ENCODE data around the gene ING5.
"Not testable (repeated sequence)": the region's sequence is repeated elsewhere in the genome, so short reads cannot be mapped to it uniquely, and the experiment has no call there.

The ING5 gene

DNA sequence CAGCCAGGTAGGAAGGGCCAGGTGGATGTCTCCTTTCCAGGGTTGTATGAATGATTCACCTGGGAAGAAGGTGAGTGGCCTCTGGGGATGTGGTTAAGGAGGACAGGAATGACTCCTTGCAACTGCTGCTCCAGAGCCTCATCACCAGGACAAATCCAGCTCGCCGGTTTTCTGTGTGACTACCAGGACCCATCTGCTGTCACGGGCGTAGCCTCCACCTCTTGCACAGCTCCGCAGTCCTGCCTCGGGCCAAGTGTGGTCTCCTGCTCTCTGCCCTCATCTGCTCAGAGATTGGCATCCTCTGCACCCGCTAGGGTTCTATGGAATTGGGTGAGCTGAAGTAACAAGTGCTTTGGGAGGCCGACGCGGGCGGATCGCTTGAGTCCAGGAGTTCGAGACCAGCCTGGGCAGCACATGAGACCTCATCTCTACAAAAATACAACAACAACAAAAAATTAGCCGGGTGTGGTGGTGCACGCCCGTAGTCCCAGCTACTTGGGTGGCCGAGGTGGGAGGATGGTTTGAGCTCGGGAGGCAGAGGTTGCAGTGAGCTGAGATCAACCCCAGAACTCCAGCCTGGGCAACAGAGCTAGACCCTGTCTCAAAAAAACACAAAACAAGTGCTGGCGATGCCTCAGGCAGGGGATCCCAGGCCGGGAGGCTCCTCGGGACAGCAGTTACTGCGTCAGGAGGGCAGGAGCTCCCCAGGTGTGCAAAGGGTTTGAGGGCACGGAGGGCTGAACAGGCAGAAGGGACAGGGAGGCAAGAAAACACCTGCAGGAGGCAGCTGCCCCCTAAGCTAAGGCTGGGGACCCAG, 31.8 kb downstream of the ING5 start:
- Histone ChIP-seq H3K4me3 (ENCODE audit: low read length) (peak overlapping the region; percentile 95), H3K9me3 (replicated peaks; ENCODE audit: low read length) (no peaks in the 10 kb centered on the region), H3K4me2 (ENCODE audit: low read length) (peak overlapping the region; percentile 99), H3K9ac (ENCODE audit: low read depth, low read length) (peak overlapping the region; percentile 69), H3K4me1 (ENCODE audit: control insufficient read depth, insufficient read depth, low read length) (peaks cover 12% of the 10 kb centered on the region), H3K36me3 (ENCODE audit: insufficient read depth, low read length) (no peaks in the 10 kb centered on the region), H3K27me3 (ENCODE audit: control insufficient read depth, insufficient read depth, low read length) (no peaks in the 10 kb centered on the region)

GRCh38 chr2:241734208-241734466, 32.3 kb downstream of the ING5 start:
- no peaks in the 10 kb centered on the region for H3K36me3 ChIP-seq (ENCODE audit: insufficient read depth, low read length)
- peaks cover 8% of the 10 kb centered on the region for H3K4me1 ChIP-seq (ENCODE audit: control insufficient read depth, insufficient read depth, low read length)
- peak overlapping the region; percentile 99 for H3K4me2 ChIP-seq (ENCODE audit: low read length)
- no peaks in the 10 kb centered on the region for H3K9me3 ChIP-seq (replicated peaks; ENCODE audit: low read length)
- no peaks in the 10 kb centered on the region for H3K27me3 ChIP-seq (ENCODE audit: control insufficient read depth, insufficient read depth, low read length)
- H3K9ac ChIP-seq (ENCODE audit: low read depth, low read length), result peak overlapping the region; percentile 69
- H3K4me3 ChIP-seq (ENCODE audit: low read length), result peak overlapping the region; percentile 95

DNA sequence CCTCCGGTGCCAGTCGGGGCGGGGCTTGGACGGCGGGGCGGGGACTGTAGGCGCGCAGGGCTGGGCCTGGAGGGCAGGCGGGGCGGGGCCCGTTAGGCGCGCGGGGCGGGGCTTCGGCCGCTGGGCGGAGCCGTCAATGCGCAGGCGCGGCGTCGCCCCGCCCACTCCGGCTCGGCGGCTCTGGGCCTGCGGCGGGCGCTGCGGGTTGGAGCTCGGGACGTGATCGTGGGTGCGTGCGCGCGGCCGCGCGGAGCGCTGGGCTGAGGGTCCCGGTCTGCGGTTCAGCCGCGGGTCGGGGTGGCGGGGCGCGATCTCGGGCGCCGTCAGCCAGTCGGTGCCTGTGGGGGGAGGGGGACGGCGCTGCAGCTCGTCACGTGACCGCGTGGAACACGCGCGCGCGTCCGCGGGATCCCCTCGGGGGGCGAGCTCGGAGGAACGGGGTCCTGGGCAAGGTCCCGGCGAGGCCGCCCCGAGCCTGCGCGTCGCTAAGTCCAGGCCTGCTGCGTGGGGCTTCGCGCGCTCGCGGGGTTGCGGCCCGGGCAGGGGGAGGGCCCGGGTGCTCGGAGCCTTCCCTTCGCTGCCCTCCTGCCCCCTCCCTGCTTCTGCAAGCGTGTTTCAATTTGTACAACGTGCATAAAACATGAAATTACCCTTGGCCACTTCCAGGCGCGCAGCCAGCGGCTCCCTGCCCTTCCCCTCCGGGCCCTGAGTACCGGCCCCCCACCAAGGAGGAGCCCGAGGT, 32.8 kb downstream of the ING5 start, which contains the start of gene D2HGDH:
Gene D2HGDH, plus strand, starts transcription at position 164 of the 742 bp plus-strand sequence. CDS start 595 bp downstream, outside the sequence.
- H3K4me1 ChIP-seq (ENCODE audit: control insufficient read depth, insufficient read depth, low read length), result peaks cover 13% of the 10 kb centered on the region
- H3K27me3 ChIP-seq (ENCODE audit: control insufficient read depth, insufficient read depth, low read length), result no peaks in the 10 kb centered on the region
- H3K9me3 ChIP-seq (replicated peaks; ENCODE audit: low read length), result no peaks in the 10 kb centered on the region
- H3K4me3 ChIP-seq (ENCODE audit: low read length), result peak within 1 kb of the TSS; percentile 95
- H3K4me2 ChIP-seq (ENCODE audit: low read length), result peak within 1 kb of the TSS; percentile 99
- no peaks in the 10 kb centered on the region for H3K36me3 ChIP-seq (ENCODE audit: insufficient read depth, low read length)
- peak within 1 kb of the TSS; percentile 81 for H3K9ac ChIP-seq (ENCODE audit: low read depth, low read length)

- H3K9me3 ChIP-seq (replicated peaks; ENCODE audit: low read length), result no peaks in the 10 kb centered on the region
- H3K4me2 ChIP-seq (ENCODE audit: low read length), result no peak overlapping the region
- no peaks in the 10 kb centered on the region for H3K36me3 ChIP-seq (ENCODE audit: insufficient read depth, low read length)
- peaks cover 24% of the 10 kb centered on the region for H3K4me1 ChIP-seq (ENCODE audit: control insufficient read depth, insufficient read depth, low read length)
- no peak overlapping the region for H3K9ac ChIP-seq (ENCODE audit: low read depth, low read length)
- no peak overlapping the region for H3K4me3 ChIP-seq (ENCODE audit: low read length)
- H3K27me3 ChIP-seq (ENCODE audit: control insufficient read depth, insufficient read depth, low read length), result no peaks in the 10 kb centered on the region
Observed at GRCh38 chr2:241736111-241736510, 34.3 kb downstream of the ING5 start.

- Histone ChIP-seq H3K9ac (ENCODE audit: low read depth, low read length) (no peak overlapping the region), H3K36me3 (ENCODE audit: insufficient read depth, low read length) (no peaks in the 10 kb centered on the region), H3K4me1 (ENCODE audit: control insufficient read depth, insufficient read depth, low read length) (peaks cover 26% of the 10 kb centered on the region), H3K4me2 (ENCODE audit: low read length) (no peak overlapping the region), H3K9me3 (replicated peaks; ENCODE audit: low read length) (no peaks in the 10 kb centered on the region), H3K4me3 (ENCODE audit: low read length) (no peak overlapping the region), H3K27me3 (ENCODE audit: control insufficient read depth, insufficient read depth, low read length) (no peaks in the 10 kb centered on the region)
Observed at GRCh38 chr2:241738040-241738686, 36.3 kb downstream of the ING5 start.

DNA sequence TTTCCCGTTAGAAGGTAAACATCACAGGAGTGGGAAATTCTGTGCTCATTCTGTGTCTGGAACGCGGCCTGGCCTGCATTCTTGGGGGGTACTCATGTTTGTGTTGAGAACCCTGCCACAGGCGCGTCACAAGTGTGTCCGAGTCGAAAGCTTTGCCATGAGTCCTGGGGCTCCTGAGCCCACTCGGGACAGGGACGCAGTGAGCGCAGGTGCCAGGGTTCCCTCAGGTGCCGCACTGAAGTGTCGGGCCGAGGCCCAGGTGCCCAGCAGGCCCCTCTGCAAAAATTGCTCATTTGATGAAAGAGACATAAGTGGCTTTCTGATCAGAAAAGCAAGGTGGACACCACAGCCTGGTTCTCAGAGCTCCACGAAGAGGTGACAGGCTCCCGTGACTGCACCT, 37.3 kb downstream of the ING5 start:
- Histone ChIP-seq H3K4me1 (ENCODE audit: control insufficient read depth, insufficient read depth, low read length) (peaks cover 22% of the 10 kb centered on the region), H3K36me3 (ENCODE audit: insufficient read depth, low read length) (peaks cover 6% of the 10 kb centered on the region), H3K27me3 (ENCODE audit: control insufficient read depth, insufficient read depth, low read length) (no peaks in the 10 kb centered on the region), H3K9ac (ENCODE audit: low read depth, low read length) (no peak overlapping the region), H3K4me3 (ENCODE audit: low read length) (no peak overlapping the region), H3K9me3 (replicated peaks; ENCODE audit: low read length) (no peaks in the 10 kb centered on the region), H3K4me2 (ENCODE audit: low read length) (no peak overlapping the region)

GRCh38 chr2:241739651-241740050, 37.8 kb downstream of the ING5 start:
- peaks cover 21% of the 10 kb centered on the region for H3K4me1 ChIP-seq (ENCODE audit: control insufficient read depth, insufficient read depth, low read length)
- no peak overlapping the region for H3K4me3 ChIP-seq (ENCODE audit: low read length)
- H3K36me3 ChIP-seq (ENCODE audit: insufficient read depth, low read length), result peaks cover 11% of the 10 kb centered on the region
- no peak overlapping the region for H3K4me2 ChIP-seq (ENCODE audit: low read length)
- no peaks in the 10 kb centered on the region for H3K27me3 ChIP-seq (ENCODE audit: control insufficient read depth, insufficient read depth, low read length)
- H3K9me3 ChIP-seq (replicated peaks; ENCODE audit: low read length), result no peaks in the 10 kb centered on the region
- H3K9ac ChIP-seq (ENCODE audit: low read depth, low read length), result no peak overlapping the region

DNA sequence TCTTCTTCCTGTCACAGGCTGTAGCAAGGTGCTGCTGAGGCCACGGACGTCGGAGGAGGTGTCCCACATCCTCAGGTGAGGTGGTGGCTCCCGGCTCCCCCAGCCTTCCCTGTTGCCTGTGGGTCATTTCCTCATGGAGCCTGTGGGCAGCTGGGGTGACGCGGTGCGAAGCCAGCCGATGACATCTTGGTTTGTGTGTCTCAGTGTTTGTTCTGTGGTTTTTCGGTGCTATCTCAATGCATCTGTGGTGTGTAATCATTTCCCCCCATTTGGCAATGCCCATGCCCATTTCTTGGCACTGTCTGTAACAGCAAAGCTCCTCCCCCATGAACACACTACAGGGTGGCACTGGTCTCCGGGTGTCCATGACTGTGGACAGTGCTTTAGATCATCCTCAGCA, 39.2 kb downstream of the ING5 start:
- H3K27me3 ChIP-seq (ENCODE audit: control insufficient read depth, insufficient read depth, low read length), result no peaks in the 10 kb centered on the region
- no peak overlapping the region for H3K4me3 ChIP-seq (ENCODE audit: low read length)
- peak overlapping the region; percentile 16 for H3K4me2 ChIP-seq (ENCODE audit: low read length)
- H3K36me3 ChIP-seq (ENCODE audit: insufficient read depth, low read length), result peaks cover 25% of the 10 kb centered on the region
- H3K9ac ChIP-seq (ENCODE audit: low read depth, low read length), result no peak overlapping the region
- no peaks in the 10 kb centered on the region for H3K9me3 ChIP-seq (replicated peaks; ENCODE audit: low read length)
- H3K4me1 ChIP-seq (ENCODE audit: control insufficient read depth, insufficient read depth, low read length), result peaks cover 19% of the 10 kb centered on the region

- Histone ChIP-seq H3K4me3 (ENCODE audit: low read length) (no peak overlapping the region), H3K4me1 (ENCODE audit: control insufficient read depth, insufficient read depth, low read length) (peaks cover 19% of the 10 kb centered on the region), H3K9me3 (replicated peaks; ENCODE audit: low read length) (no peaks in the 10 kb centered on the region), H3K36me3 (ENCODE audit: insufficient read depth, low read length) (peaks cover 26% of the 10 kb centered on the region), H3K9ac (ENCODE audit: low read depth, low read length) (no peak overlapping the region), H3K4me2 (ENCODE audit: low read length) (no peak overlapping the region), H3K27me3 (ENCODE audit: control insufficient read depth, insufficient read depth, low read length) (no peaks in the 10 kb centered on the region)
Observed at GRCh38 chr2:241742320-241742939, 40.6 kb downstream of the ING5 start.

GRCh38 chr2:241743008-241743407, 41.2 kb downstream of the ING5 start:
- not testable (repeated sequence) for H3K4me2 ChIP-seq (ENCODE audit: low read length); H3K4me3 ChIP-seq (ENCODE audit: low read length); H3K9me3 ChIP-seq (replicated peaks; ENCODE audit: low read length); H3K9ac ChIP-seq (ENCODE audit: low read depth, low read length); H3K27me3 ChIP-seq (ENCODE audit: control insufficient read depth, insufficient read depth, low read length)
- Histone ChIP-seq H3K4me1 (ENCODE audit: control insufficient read depth, insufficient read depth, low read length) (peaks cover 19% of the 10 kb centered on the region), H3K36me3 (ENCODE audit: insufficient read depth, low read length) (peaks cover 26% of the 10 kb centered on the region)

DNA sequence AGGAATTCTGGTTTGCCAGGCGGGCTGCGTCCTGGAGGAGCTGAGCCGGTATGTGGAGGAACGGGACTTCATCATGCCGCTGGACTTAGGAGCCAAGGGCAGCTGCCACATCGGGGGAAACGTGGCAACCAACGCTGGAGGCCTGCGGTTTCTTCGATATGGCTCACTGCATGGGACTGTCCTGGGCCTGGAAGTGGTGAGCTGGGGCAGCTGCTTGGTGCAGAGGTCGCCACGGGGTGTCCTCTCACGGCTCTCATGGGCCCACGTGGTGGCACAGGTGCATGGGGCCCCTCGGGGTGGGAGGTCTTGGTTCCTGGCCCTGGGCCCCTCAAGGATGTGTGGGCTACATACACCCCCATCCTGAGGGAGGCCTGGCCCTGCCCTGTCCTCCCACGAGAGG, 41.8 kb downstream of the ING5 start:
- no peaks in the 10 kb centered on the region for H3K9me3 ChIP-seq (replicated peaks; ENCODE audit: low read length)

More for the DNA sequence above, 41.8 kb downstream of the ING5 start:
- Histone ChIP-seq H3K9ac (ENCODE audit: low read depth, low read length) (no peak overlapping the region), H3K4me3 (ENCODE audit: low read length) (no peak overlapping the region), H3K4me1 (ENCODE audit: control insufficient read depth, insufficient read depth, low read length) (peaks cover 19% of the 10 kb centered on the region), H3K4me2 (ENCODE audit: low read length) (no peak overlapping the region), H3K27me3 (ENCODE audit: control insufficient read depth, insufficient read depth, low read length) (no peaks in the 10 kb centered on the region), H3K36me3 (ENCODE audit: insufficient read depth, low read length) (peaks cover 26% of the 10 kb centered on the region)

Data from skeletal muscle satellite cell (primary cell).